Rectal smooth muscle tissue (tissue), 1 donor: Measurements from ENCODE around the gene NEK1.

ENCODE experiments used
- H3K27ac ChIP-seq: one replicate; pipeline ENCODE4 v1.7.0; 2013; ENCODE audit warnings: low read depth, low read length, inconsistent platforms
- H3K27me3 ChIP-seq: one replicate; pipeline ENCODE4 v1.7.0; 2013; ENCODE audit warnings: low read length; ENCODE audit not compliant: control insufficient read depth, insufficient read depth
- H3K36me3 ChIP-seq: one replicate; pipeline ENCODE4 v1.7.0; 2013; ENCODE audit warnings: low read length; ENCODE audit not compliant: control insufficient read depth, insufficient read depth
- H3K4me1 ChIP-seq: one replicate; pipeline ENCODE4 v1.7.0; 2013; ENCODE audit warnings: low read length; ENCODE audit not compliant: control insufficient read depth, insufficient read depth
- H3K4me3 ChIP-seq: one replicate; pipeline ENCODE4 v1.7.0; 2013; ENCODE audit warnings: low read length
- H3K9ac ChIP-seq: one replicate; pipeline ENCODE4 v1.7.0; 2013; ENCODE audit warnings: low read length

NEK1 gene

GRCh38 chr4:169611157-169611556, 1.2 kb downstream of the NEK1 start:
- H3K4me1 ChIP-seq = peaks cover 10% of the 10 kb centered on the region
- H3K9ac ChIP-seq = no peak overlapping the region
- H3K4me3 ChIP-seq = peak overlapping the region; percentile 86
- no peak overlapping the region for H3K27ac ChIP-seq
- H3K27me3 ChIP-seq = no peaks in the 10 kb centered on the region
- H3K36me3 ChIP-seq = no peaks in the 10 kb centered on the region

- H3K27me3 ChIP-seq = no peaks in the 10 kb centered on the region
- H3K9ac ChIP-seq = no peak overlapping the region
- H3K4me1 ChIP-seq = no peaks in the 10 kb centered on the region
- no peak overlapping the region for H3K4me3 ChIP-seq
- no peak overlapping the region for H3K27ac ChIP-seq
- H3K36me3 ChIP-seq = no peaks in the 10 kb centered on the region
These were observed 7.5 kb downstream of the NEK1 start for GRCh38 chr4:169604903-169605331.

GRCh38 chr4:169604131-169604900, 8.1 kb downstream of the NEK1 start:
- Histone ChIP-seq H3K9ac (no peak overlapping the region), H3K4me3 (no peak overlapping the region), H3K4me1 (no peaks in the 10 kb centered on the region), H3K27ac (no peak overlapping the region), H3K27me3 (no peaks in the 10 kb centered on the region), H3K36me3 (no peaks in the 10 kb centered on the region)

- Histone ChIP-seq H3K9ac (no peak overlapping the region), H3K4me3 (no peak overlapping the region), H3K27ac (no peak overlapping the region), H3K4me1 (no peaks in the 10 kb centered on the region), H3K27me3 (no peaks in the 10 kb centered on the region), H3K36me3 (no peaks in the 10 kb centered on the region)
These were observed 9.1 kb downstream of the NEK1 start for GRCh38 chr4:169603312-169603711.

GRCh38 chr4:169601016-169601771, 11.2 kb downstream of the NEK1 start:
- Histone ChIP-seq H3K27ac (no peak overlapping the region), H3K36me3 (no peaks in the 10 kb centered on the region), H3K27me3 (no peaks in the 10 kb centered on the region), H3K4me3 (no peak overlapping the region), H3K4me1 (no peaks in the 10 kb centered on the region), H3K9ac (no peak overlapping the region)

GRCh38 chr4:169594560-169595195, 17.7 kb downstream of the NEK1 start:
- Histone ChIP-seq H3K36me3 (no peaks in the 10 kb centered on the region), H3K27ac (no peak overlapping the region), H3K4me3 (no peak overlapping the region), H3K4me1 (no peaks in the 10 kb centered on the region), H3K27me3 (no peaks in the 10 kb centered on the region), H3K9ac (no peak overlapping the region)

- Histone ChIP-seq H3K36me3 (no peaks in the 10 kb centered on the region), H3K9ac (no peak overlapping the region), H3K4me1 (no peaks in the 10 kb centered on the region), H3K27ac (no peak overlapping the region), H3K4me3 (no peak overlapping the region), H3K27me3 (no peaks in the 10 kb centered on the region)
These were observed 19.3 kb downstream of the NEK1 start for GRCh38 chr4:169593050-169593560.

GRCh38 chr4:169583563-169583962, 28.8 kb downstream of the NEK1 start:
- no peaks in the 10 kb centered on the region for H3K36me3 ChIP-seq
- H3K27me3 ChIP-seq = no peaks in the 10 kb centered on the region
- H3K9ac ChIP-seq = no peak overlapping the region
- no peak overlapping the region for H3K4me3 ChIP-seq
- H3K4me1 ChIP-seq = no peaks in the 10 kb centered on the region
- no peak overlapping the region for H3K27ac ChIP-seq

- no peaks in the 10 kb centered on the region for H3K36me3 ChIP-seq
- no peak overlapping the region for H3K27ac ChIP-seq
- no peak overlapping the region for H3K4me3 ChIP-seq
These were observed 29.7 kb downstream of the NEK1 start for GRCh38 chr4:169582706-169583105.

GRCh38 chr4:169582203-169582602, 30.2 kb downstream of the NEK1 start:
- no peaks in the 10 kb centered on the region for H3K27me3 ChIP-seq
- H3K4me3 ChIP-seq = no peak overlapping the region
- no peaks in the 10 kb centered on the region for H3K4me1 ChIP-seq
- no peaks in the 10 kb centered on the region for H3K36me3 ChIP-seq
- H3K9ac ChIP-seq = no peak overlapping the region
- no peak overlapping the region for H3K27ac ChIP-seq

More at GRCh38 chr4:169582706-169583105, 29.7 kb downstream of the NEK1 start:
- Histone ChIP-seq H3K4me1 (no peaks in the 10 kb centered on the region), H3K27me3 (no peaks in the 10 kb centered on the region), H3K9ac (no peak overlapping the region)

- H3K9ac ChIP-seq = no peak overlapping the region
- no peak overlapping the region for H3K27ac ChIP-seq
- no peaks in the 10 kb centered on the region for H3K27me3 ChIP-seq
- no peaks in the 10 kb centered on the region for H3K4me1 ChIP-seq
- H3K36me3 ChIP-seq = no peaks in the 10 kb centered on the region
- no peak overlapping the region for H3K4me3 ChIP-seq
These were observed 38.5 kb downstream of the NEK1 start for GRCh38 chr4:169573889-169574288.

GRCh38 chr4:169571435-169571834, 40.9 kb downstream of the NEK1 start:
- H3K27me3 ChIP-seq = no peaks in the 10 kb centered on the region
- no peak overlapping the region for H3K4me3 ChIP-seq
- H3K9ac ChIP-seq = no peak overlapping the region
- no peaks in the 10 kb centered on the region for H3K36me3 ChIP-seq
- H3K27ac ChIP-seq = no peak overlapping the region
- H3K4me1 ChIP-seq = no peaks in the 10 kb centered on the region
